Hepatocyte (in vitro differentiated cells): ENCODE results near the gene TRAPPC3L. TPM values are rescaled to one million over a fixed set of nuclear protein-coding genes. Genes with fewer than 3 reads are reported as not detected.

Experiments
- DNase-seq: peaks from one replicate; pipeline ENCODE4 v3.0.0-alpha.2; 2016; ENCODE audit warnings: low spot score
- H2AFZ ChIP-seq: fragments of 200-600 bp; sonication (generic); 2 replicates; pipeline ENCODE4 v1.6.0; 2016; ENCODE audit warnings: antibody characterized with exemption, mild to moderate bottlenecking
- H3K27ac ChIP-seq: fragments of 200-600 bp; sonication (generic); 2 replicates; pipeline ENCODE4 v1.5.1; 2016; ENCODE audit warnings: mild to moderate bottlenecking
- H3K27me3 ChIP-seq: fragments of 200-600 bp; sonication (generic); 2 replicates; pipeline ENCODE4 v1.6.1; 2016
- H3K36me3 ChIP-seq: fragments of 200-600 bp; sonication (generic); replicated peaks from 2 replicates; pipeline ENCODE4 v1.5.1; 2016; ENCODE audit warnings: low read depth; ENCODE audit not compliant: insufficient read depth
- H3K4me1 ChIP-seq: fragments of 200-600 bp; sonication (generic); 2 replicates; pipeline ENCODE4 v1.5.1; 2016; ENCODE audit warnings: mild to moderate bottlenecking, moderate library complexity; ENCODE audit not compliant: insufficient read depth
- H3K4me2 ChIP-seq: fragments of 200-600 bp; sonication (generic); 2 replicates; pipeline ENCODE4 v1.6.0; 2016
- H3K4me3 ChIP-seq: fragments of 200-600 bp; sonication (generic); 2 replicates; pipeline ENCODE4 v1.5.1; 2016; ENCODE audit warnings: mild to moderate bottlenecking
- H3K79me2 ChIP-seq: fragments of 200-600 bp; sonication (generic); 2 replicates; pipeline ENCODE4 v1.6.0; 2017; ENCODE audit warnings: mild to moderate bottlenecking
- H3K9me2 ChIP-seq: fragments of 200-600 bp; sonication (generic); replicated peaks from 2 replicates; pipeline ENCODE4 v1.6.0; 2017; ENCODE audit warnings: mild to moderate bottlenecking; ENCODE audit not compliant: insufficient read depth
- H3K9me3 ChIP-seq: fragments of 200-600 bp; sonication (generic); 2 replicates; pipeline ENCODE4 v1.5.1; 2016; ENCODE audit warnings: low read depth, mild to moderate bottlenecking
- H4K20me1 ChIP-seq: fragments of 200-600 bp; sonication (generic); 2 replicates; pipeline ENCODE4 v1.6.0; 2016; ENCODE audit warnings: mild to moderate bottlenecking; ENCODE audit not compliant: insufficient read depth, poor library complexity, severe bottlenecking
- CTCF ChIP-seq: fragments of 200-600 bp; sonication (generic); IDR thresholded peaks from 2 replicates; pipeline ENCODE4 v1.5.1; 2016; ENCODE audit warnings: antibody characterized with exemption, mild to moderate bottlenecking; ENCODE audit not compliant: poor library complexity
- EZH2 ChIP-seq: fragments of 200-600 bp; sonication (generic); IDR thresholded peaks from 2 replicates; pipeline ENCODE4 v1.6.1; 2016; ENCODE audit warnings: antibody characterized with exemption, mild to moderate bottlenecking, borderline replicate concordance
- EZH2phosphoT487 ChIP-seq: fragments of 200-600 bp; sonication (generic); IDR thresholded peaks from one replicate; pipeline ENCODE4 v1.6.1; 2018; ENCODE audit warnings: antibody characterized with exemption, mild to moderate bottlenecking, low read depth, moderate library complexity; ENCODE audit not compliant: unreplicated experiment, severe bottlenecking
- WGBS: methylation state at CpG from one replicate; pipeline ENCODE4 v1.1.6; 2016; ENCODE audit warnings: low lambda C conversion rate; ENCODE audit errors: missing lambda C conversion rate; 5-methylcytosine and 5-hydroxymethylcytosine counted together
- polyA plus RNA-seq: library from polyadenylated mRNA; unstranded; fragments of >200 nt; fragmentation: Nextera tagmentation; extraction: Ambion mirVana; gene quantifications from 2 replicates; pipeline ENCODE4 v1.2.1, GENCODE V29; 2016
- total RNA-seq: library from RNA; depleted of rRNA; stranded (reverse); fragments of >200 nt; gene quantifications from 2 replicates; pipeline ENCODE4 v1.2.3, GENCODE V29; 2014

Gene TRAPPC3L
- total and polyA plus RNA-seq, 2 experiments from 2014 or later: 0.40 to 1.2 TPM

GRCh38 chr6:116564921-116565872 lies 19.7 kb upstream of the TRAPPC3L start:
- TF ChIP-seq EZH2 (no peak), CTCF (no peak), EZH2phosphoT487 (no peak)
- Histone ChIP-seq H3K4me2 (no peak overlapping the region), H2AFZ (no peak overlapping the region), H3K36me3 (no peaks in the 10 kb centered on the region), H3K79me2 (peaks cover 5% of the 10 kb centered on the region), H3K4me3 (no peak overlapping the region), H3K9me2 (no peaks in the 10 kb centered on the region), H3K4me1 (peaks cover 12% of the 10 kb centered on the region), H3K9me3 (no peaks in the 10 kb centered on the region), H4K20me1 (no peaks in the 10 kb centered on the region), H3K27ac (no peak overlapping the region), H3K27me3 (no peaks in the 10 kb centered on the region)
- DNase-seq: no peak
- 94% methylated on average over 30 of the region's 42 CpGs for WGBS

GRCh38 chr6:116564311-116564710 lies 18.8 kb upstream of the TRAPPC3L start:
- Histone ChIP-seq H3K27me3 (no peaks in the 10 kb centered on the region), H3K4me2 (no peak overlapping the region), H3K79me2 (no peaks in the 10 kb centered on the region), H3K36me3 (no peaks in the 10 kb centered on the region), H3K9me3 (no peaks in the 10 kb centered on the region), H4K20me1 (no peaks in the 10 kb centered on the region), H2AFZ (no peak overlapping the region), H3K27ac (no peak overlapping the region), H3K4me1 (peaks cover 7% of the 10 kb centered on the region), H3K9me2 (no peaks in the 10 kb centered on the region), H3K4me3 (no peak overlapping the region)
- DNase-seq: no peak
- TF ChIP-seq CTCF: no peak
- no peak for TF ChIP-seq EZH2phosphoT487
- TF ChIP-seq EZH2: no peak
- 85% methylated on average over 7 of the region's 7 CpGs for WGBS

GRCh38 chr6:116563830-116564229 lies 18.3 kb upstream of the TRAPPC3L start:
- no peaks in the 10 kb centered on the region for H3K36me3 ChIP-seq
- no peaks in the 10 kb centered on the region for H3K9me3 ChIP-seq
- H3K4me2 ChIP-seq: no peak overlapping the region
- no peak overlapping the region for H3K27ac ChIP-seq
- DNase-seq: no peak
- H3K4me1 ChIP-seq: peaks cover 7% of the 10 kb centered on the region
- H4K20me1 ChIP-seq: no peaks in the 10 kb centered on the region
- TF ChIP-seq EZH2phosphoT487 (no peak), CTCF (no peak)
- no peak overlapping the region for H3K4me3 ChIP-seq
- WGBS: 93% methylated on average over 9 of the region's 9 CpGs
- no peaks in the 10 kb centered on the region for H3K27me3 ChIP-seq
- H3K79me2 ChIP-seq: no peaks in the 10 kb centered on the region
- no peak overlapping the region for H2AFZ ChIP-seq
- H3K9me2 ChIP-seq: no peaks in the 10 kb centered on the region
